Smooth muscle cell (in vitro differentiated cells): ENCODE results near the gene TMEM86A. TPM values are rescaled to one million over a fixed set of nuclear protein-coding genes. Genes with fewer than 3 reads are reported as not detected.
"Not testable (repeated sequence)": the region's sequence is repeated elsewhere in the genome, so short reads cannot be mapped to it uniquely, and the experiment has no call there.

ENCODE experiments used
- DNase-seq: peaks from one replicate; lab custom pipeline; 2025; ENCODE audit not compliant: unreplicated experiment; lab: John Stamatoyannopoulos, UW
- H2AFZ ChIP-seq: fragments of 200-600 bp; sonication (generic); 2 replicates; pipeline ENCODE4 v1.6.0; 2016; ENCODE audit warnings: antibody characterized with exemption, low read depth, mild to moderate bottlenecking
- H3F3A ChIP-seq: fragments of 200-600 bp; sonication (generic); 2 replicates; pipeline ENCODE4 v1.6.0; 2017; ENCODE audit warnings: antibody characterized with exemption, low read depth
- H3K27ac ChIP-seq: fragments of 200-600 bp; sonication (generic); 2 replicates; pipeline ENCODE4 v1.5.1; 2016; ENCODE audit warnings: low read depth, mild to moderate bottlenecking
- H3K27me3 ChIP-seq: fragments of 200-600 bp; sonication (generic); 2 replicates; pipeline ENCODE4 v1.6.1; 2016; ENCODE audit warnings: low read depth, mild to moderate bottlenecking
- H3K36me3 ChIP-seq: fragments of 200-600 bp; sonication (generic); 2 replicates; pipeline ENCODE4 v1.5.1; 2016; ENCODE audit warnings: low read depth
- H3K4me1 ChIP-seq: fragments of 200-600 bp; sonication (generic); 2 replicates; pipeline ENCODE4 v1.5.1; 2016; ENCODE audit warnings: low read depth
- H3K4me2 ChIP-seq: fragments of 200-600 bp; sonication (generic); 2 replicates; pipeline ENCODE4 v1.6.0; 2016; ENCODE audit warnings: mild to moderate bottlenecking
- H3K4me3 ChIP-seq: fragments of 200-600 bp; sonication (generic); 2 replicates; pipeline ENCODE4 v1.5.1; 2016; ENCODE audit warnings: mild to moderate bottlenecking
- H3K79me2 ChIP-seq: fragments of 200-600 bp; sonication (generic); 2 replicates; pipeline ENCODE4 v1.6.0; 2016; ENCODE audit warnings: low read depth, mild to moderate bottlenecking
- H3K9ac ChIP-seq: fragments of 200-600 bp; sonication (generic); 2 replicates; pipeline ENCODE4 v1.6.0; 2016; ENCODE audit warnings: low read depth
- H3K9me3 ChIP-seq: fragments of 200-600 bp; sonication (generic); replicated peaks from 2 replicates; pipeline ENCODE4 v1.5.1; 2016; ENCODE audit warnings: low read depth
- H4K20me1 ChIP-seq: fragments of 200-600 bp; sonication (generic); 2 replicates; pipeline ENCODE4 v1.6.0; 2016; ENCODE audit warnings: low read depth
- WGBS: methylation state at CpG from one replicate; pipeline ENCODE4 v1.1.7; 2016; ENCODE audit warnings: low lambda C conversion rate; 5-methylcytosine and 5-hydroxymethylcytosine counted together
- polyA plus RNA-seq: library from polyadenylated mRNA; unstranded; fragments of >200 nt; fragmentation: Nextera tagmentation; extraction: Ambion mirVana; gene quantifications from 2 replicates; pipeline ENCODE4 v1.2.1, GENCODE V29; 2016
- total RNA-seq: library from RNA; depleted of rRNA; stranded (reverse); fragments of >200 nt; gene quantifications from 2 replicates; pipeline ENCODE4 v1.2.3, GENCODE V29; 2014
- TF ChIP-seq, protein P1 (sequence below): fragments of 200-600 bp; sonication (generic); IDR thresholded peaks from 2 replicates; pipeline ENCODE4 v1.5.1; 2017; ENCODE audit warnings: borderline replicate concordance, mild to moderate bottlenecking, antibody characterized with exemption; ENCODE audit not compliant: insufficient read depth, poor library complexity, severe bottlenecking

TMEM86A gene
- total and polyA plus RNA-seq, 2 experiments from 2014 or later, result 1.2 to 2.6 TPM

DNA sequence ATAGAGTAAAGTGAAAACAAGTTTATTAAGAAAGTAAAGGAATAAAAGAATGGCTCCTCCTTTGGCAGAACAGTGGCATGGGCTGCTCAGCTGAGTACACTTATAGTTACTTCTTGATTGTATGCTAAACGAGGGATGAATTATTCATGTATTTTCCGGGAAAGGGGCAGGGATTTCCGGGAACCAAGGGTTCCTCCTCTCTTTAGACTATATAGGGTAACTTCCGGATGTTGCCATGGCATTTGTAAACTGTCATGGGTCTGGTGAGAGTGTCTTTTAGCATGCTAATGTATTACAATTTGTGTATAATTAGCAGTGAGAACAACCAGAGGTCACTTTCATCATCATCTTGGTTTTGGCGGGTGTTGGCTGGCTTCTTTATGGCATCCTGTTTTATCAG lies 40.9 kb upstream of the TMEM86A start:
- Histone ChIP-seq H3K79me2 (no peaks in the 10 kb centered on the region), H3K4me1 (no peaks in the 10 kb centered on the region), H3K4me3 (no peak overlapping the region), H4K20me1 (no peaks in the 10 kb centered on the region), H3K4me2 (no peak overlapping the region), H3K27me3 (peaks cover 3% of the 10 kb centered on the region), H3K36me3 (no peaks in the 10 kb centered on the region), H3K9me3 (no peaks in the 10 kb centered on the region), H3K9ac (no peak overlapping the region), H3K27ac (no peak overlapping the region), H3F3A (no peaks in the 10 kb centered on the region), H2AFZ (no peak overlapping the region)
- 87% methylated on average over 5 of the region's 5 CpGs for WGBS
- TF ChIP-seq, protein P1, sequence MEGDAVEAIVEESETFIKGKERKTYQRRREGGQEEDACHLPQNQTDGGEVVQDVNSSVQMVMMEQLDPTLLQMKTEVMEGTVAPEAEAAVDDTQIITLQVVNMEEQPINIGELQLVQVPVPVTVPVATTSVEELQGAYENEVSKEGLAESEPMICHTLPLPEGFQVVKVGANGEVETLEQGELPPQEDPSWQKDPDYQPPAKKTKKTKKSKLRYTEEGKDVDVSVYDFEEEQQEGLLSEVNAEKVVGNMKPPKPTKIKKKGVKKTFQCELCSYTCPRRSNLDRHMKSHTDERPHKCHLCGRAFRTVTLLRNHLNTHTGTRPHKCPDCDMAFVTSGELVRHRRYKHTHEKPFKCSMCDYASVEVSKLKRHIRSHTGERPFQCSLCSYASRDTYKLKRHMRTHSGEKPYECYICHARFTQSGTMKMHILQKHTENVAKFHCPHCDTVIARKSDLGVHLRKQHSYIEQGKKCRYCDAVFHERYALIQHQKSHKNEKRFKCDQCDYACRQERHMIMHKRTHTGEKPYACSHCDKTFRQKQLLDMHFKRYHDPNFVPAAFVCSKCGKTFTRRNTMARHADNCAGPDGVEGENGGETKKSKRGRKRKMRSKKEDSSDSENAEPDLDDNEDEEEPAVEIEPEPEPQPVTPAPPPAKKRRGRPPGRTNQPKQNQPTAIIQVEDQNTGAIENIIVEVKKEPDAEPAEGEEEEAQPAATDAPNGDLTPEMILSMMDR, result no peak
- DNase-seq, result no peak

DNA sequence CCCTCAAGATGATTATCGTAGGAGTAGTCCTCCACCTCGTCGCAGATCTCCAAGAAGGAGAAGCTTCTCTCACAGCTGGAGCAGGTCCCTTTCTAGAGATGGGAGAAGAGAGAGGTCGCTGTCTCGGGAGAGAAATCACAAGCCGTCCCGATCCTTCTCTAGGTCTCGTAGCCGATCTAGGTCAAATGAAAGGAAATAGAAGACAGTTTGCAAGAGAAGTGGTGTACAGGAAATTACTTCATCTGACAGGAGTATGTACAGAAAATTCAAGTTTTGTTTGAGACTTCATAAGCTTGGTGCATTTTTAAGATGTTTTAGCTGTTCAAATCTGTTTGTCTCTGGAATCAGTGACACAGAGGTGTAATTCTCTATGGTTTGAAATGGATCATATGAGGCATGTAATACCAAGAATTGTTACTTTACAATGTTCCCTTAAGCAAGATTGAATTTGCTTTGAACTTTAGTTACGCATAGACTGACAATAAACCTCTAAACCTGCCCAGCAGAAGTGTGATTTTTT lies 33.2 kb upstream of the TMEM86A start:
- not testable (repeated sequence) for DNase-seq

DNA sequence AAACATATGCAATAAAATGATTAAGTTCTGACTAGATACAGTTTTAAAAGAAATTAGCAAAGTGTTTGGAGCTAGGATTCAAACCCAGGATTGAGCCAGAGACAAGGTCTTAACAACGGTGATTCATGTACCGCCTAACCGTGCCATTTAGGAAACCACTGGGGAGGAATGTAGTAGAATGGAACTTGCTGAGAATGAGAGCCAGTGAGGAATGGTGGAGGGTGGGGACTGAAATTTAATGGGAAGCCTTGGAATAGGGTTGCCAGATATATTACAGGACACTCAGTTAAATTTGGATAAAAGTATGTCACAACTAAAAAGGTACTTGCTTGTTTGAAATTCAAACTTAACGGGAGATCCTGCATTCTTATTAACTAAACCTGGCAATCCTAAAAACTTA lies 30.4 kb upstream of the TMEM86A start:
- no peaks in the 10 kb centered on the region for H3K36me3 ChIP-seq
- no peak overlapping the region for H2AFZ ChIP-seq
- no peaks in the 10 kb centered on the region for H3K4me1 ChIP-seq
- H3F3A ChIP-seq, result no peaks in the 10 kb centered on the region
- no peak overlapping the region for H3K4me3 ChIP-seq
- no peaks in the 10 kb centered on the region for H4K20me1 ChIP-seq
- DNase-seq, result no peak
- WGBS, result 66% methylated on average over 4 of the region's 4 CpGs
- TF ChIP-seq, protein P1, result no peak
- no peak overlapping the region for H3K9ac ChIP-seq
- H3K79me2 ChIP-seq, result no peaks in the 10 kb centered on the region
- no peak overlapping the region for H3K27ac ChIP-seq
- H3K27me3 ChIP-seq, result no peaks in the 10 kb centered on the region
- H3K4me2 ChIP-seq, result no peak overlapping the region
- H3K9me3 ChIP-seq, result no peaks in the 10 kb centered on the region

More for the DNA sequence above, 33.2 kb upstream of the TMEM86A start:
- H2AFZ ChIP-seq, H4K20me1 ChIP-seq, H3K9ac ChIP-seq, H3F3A ChIP-seq, H3K9me3 ChIP-seq, H3K4me3 ChIP-seq, H3K36me3 ChIP-seq, H3K27ac ChIP-seq, H3K27me3 ChIP-seq, H3K4me1 ChIP-seq, H3K79me2 ChIP-seq, H3K4me2 ChIP-seq: not testable (repeated sequence)
- WGBS, result 94% methylated on average over 10 of the region's 10 CpGs

GRCh38 chr11:18669219-18669596 lies 29.4 kb upstream of the TMEM86A start:
- Histone ChIP-seq H3K9me3 (no peaks in the 10 kb centered on the region), H3K4me3 (no peak overlapping the region)

More at GRCh38 chr11:18669219-18669596, 29.4 kb upstream of the TMEM86A start:
- H3K27ac ChIP-seq, result peak overlapping the region; percentile 1
- H4K20me1 ChIP-seq, result no peaks in the 10 kb centered on the region
- no peak overlapping the region for H3K4me2 ChIP-seq
- no peaks in the 10 kb centered on the region for H3F3A ChIP-seq
- no peaks in the 10 kb centered on the region for H3K4me1 ChIP-seq
- DNase-seq, result no peak
- H3K79me2 ChIP-seq, result no peaks in the 10 kb centered on the region
- no peaks in the 10 kb centered on the region for H3K27me3 ChIP-seq
- TF ChIP-seq, protein P1, result no peak
- no peak overlapping the region for H2AFZ ChIP-seq
- no peak overlapping the region for H3K9ac ChIP-seq
- H3K36me3 ChIP-seq, result no peaks in the 10 kb centered on the region
- WGBS, result 23% methylated on average over 2 of the region's 2 CpGs
